GM18867 (cell line): ENCODE data around the gene CCDC136.

Experiments used
- ATAC-seq: cut with Tn5 transposase; IDR thresholded peaks from one replicate; pipeline ENCODE4 v1.9.1; 2021; ENCODE audit warnings: mild to moderate bottlenecking, moderate library complexity; ENCODE audit not compliant: unreplicated experiment

CCDC136 gene

GRCh38 chr7:128831178-128831993 lies 39.6 kb downstream of the CCDC136 start:
- ATAC-seq: no peak

DNA sequence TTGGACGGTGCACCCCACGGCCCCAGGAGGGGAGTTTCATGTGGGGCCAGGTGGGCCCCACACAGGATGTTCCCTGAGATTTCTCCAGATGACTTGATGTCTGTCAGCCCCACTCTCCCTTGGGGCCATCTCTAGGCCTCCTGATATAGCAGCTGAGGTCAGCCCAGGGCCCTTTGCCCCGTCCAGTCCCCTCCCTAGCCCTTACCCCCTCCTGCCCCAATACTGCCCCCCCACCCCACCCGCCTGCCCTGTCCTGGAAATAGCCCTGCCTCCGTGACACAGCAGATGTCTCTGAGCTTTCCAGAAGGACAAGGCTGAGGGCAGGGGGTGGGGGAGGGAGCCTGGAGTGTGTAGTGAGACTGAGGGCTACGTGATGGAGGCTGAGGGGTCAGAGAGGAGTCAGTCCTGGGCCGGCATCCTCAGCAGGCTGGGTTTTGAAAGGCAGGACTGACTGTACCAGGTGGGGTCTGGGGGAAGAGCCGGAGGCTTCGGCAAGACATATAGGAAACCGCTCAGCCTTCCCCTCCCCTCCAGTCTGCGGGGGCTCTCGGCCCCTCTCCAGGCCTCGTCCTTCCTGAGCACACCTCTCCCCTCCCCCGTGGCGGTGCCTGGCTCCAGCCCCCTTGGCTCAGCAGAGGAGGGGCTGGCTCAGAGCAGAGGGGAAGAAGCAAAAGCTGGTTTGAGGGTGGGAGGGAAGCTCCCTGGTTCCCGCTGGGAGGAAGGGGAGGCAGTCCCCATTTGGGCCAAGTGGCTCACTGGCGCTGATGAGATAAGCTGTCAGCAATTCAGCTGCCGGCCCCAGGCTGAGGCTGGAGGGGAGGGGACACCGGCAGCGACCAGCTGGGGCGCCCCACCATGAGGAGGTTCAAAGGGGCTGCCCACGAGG lies 40.5 kb downstream of the CCDC136 start:
- no peak for ATAC-seq

DNA sequence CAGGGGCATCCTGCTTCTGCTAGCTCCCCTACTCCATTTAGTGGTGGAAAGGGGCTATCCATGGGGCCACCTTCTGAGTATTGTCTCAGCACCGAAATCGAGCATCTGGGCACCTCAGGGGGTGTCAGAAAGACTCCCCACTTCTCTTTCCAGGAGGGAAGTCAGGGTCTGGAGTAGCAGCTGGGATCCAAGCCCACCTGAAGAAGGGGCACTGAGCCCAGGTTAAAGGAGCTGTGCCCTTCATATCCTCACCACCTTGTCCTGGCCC lies 41.0 kb downstream of the CCDC136 start:
- no peak for ATAC-seq

- ATAC-seq: no peak
These were observed 41.6 kb downstream of the CCDC136 start for GRCh38 chr7:128833148-128833945.

- no peak for ATAC-seq
These were observed 42.2 kb downstream of the CCDC136 start for GRCh38 chr7:128833946-128834325.

- no peak for ATAC-seq
These were observed 43.5 kb downstream of the CCDC136 start for GRCh38 chr7:128835231-128835751.

- no peak for ATAC-seq
These were observed 44.2 kb downstream of the CCDC136 start for GRCh38 chr7:128835790-128836641.

- ATAC-seq: no peak
These were observed 45.1 kb downstream of the CCDC136 start for GRCh38 chr7:128836729-128837348.

GRCh38 chr7:128837521-128837921 lies 45.8 kb downstream of the CCDC136 start:
- no peak for ATAC-seq

- ATAC-seq: no peak
These were observed 46.5 kb downstream of the CCDC136 start for GRCh38 chr7:128838109-128838779.

DNA sequence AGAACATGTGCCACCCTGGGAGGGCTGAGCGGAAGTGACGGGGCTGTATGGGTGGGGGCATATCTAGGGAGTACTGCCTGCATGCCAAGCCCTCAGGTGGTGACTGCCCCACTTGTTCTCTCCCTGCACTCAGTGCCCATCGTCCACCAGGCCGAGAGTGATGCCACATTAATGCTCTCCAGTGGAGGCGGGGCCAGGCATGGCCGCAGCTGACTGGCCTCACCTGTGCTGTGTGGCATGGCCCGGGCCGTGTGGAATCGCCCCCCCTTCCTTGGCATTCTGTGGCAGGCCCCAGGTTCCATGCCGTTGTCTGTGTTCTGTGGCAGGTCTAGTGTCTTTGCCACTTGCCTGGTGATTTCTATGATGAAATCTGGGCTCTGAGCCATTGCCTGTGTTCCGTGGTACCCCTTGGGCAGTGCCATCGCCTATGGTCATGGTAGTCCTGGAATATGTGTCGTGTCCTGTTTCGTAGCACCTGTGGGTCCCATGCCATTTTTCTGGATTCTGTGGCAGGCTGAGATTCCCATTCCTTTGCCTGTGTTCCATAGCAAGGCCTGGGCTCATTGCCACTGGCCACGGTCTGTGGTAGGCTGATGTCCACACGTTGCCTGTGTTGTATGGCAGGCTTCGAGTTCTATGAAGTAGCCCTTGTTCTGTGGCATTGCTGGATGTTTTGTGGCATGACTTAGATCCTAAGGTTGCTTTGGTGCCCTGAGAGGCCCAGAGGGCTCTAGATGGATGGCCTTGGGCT lies 47.4 kb downstream of the CCDC136 start:
- ATAC-seq: no peak

DNA sequence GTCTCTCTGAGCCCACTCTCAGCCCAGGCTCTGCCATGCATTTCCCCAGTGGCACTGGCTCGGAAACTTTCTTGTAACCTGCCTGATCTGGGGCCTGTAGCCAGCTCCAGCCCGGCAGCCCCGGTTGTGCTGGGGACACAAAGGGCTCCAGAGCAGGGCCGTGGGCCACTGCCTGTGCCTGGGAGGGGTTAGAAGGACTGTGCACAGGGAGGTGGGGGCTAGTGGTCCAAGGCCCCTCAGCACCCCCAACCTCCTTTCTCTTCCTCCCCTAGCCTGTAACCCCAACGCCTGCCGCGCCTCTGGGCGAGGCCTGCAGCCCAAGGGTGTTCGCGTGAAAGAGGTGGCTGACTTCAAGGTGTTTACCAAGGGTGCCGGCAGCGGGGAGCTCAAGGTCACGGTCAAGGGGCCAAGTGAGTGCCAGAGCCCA lies 48.0 kb downstream of the CCDC136 start:
- no peak for ATAC-seq

DNA sequence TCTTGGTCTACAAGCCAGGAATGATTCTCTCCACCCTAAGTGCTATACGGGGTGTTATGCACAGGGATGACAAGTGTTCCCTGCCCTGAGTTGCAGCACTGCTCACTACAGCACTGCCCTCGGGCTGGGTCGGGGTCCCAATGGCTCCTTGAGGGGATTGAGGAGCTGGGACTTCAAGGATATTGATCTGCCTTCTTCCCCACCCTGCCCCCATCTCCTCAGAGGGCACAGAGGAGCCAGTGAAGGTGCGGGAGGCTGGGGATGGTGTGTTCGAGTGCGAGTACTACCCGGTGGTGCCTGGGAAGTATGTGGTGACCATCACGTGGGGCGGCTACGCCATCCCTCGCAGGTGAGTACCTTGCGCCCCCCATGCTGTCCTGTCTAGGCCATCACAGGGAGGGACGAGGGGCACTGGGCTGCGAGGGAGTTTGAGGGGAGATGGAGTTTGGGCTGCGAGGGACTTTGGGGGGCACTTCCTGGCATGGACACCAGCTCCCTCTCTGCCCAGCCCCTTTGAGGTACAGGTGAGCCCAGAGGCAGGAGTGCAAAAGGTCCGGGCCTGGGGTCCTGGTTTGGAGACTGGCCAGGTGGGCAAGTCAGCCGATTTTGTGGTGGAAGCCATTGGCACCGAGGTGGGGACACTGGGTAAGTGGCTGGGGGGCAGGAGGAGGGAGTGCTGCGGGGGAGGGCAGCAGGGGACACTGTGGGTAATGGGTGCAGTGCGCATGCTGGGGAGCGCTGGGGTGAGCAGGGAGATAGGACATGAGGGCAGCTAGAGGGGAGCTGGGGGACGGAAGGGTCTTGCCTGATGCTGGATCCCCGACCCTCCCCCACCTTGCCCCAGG lies 48.8 kb downstream of the CCDC136 start:
- no peak for ATAC-seq

DNA sequence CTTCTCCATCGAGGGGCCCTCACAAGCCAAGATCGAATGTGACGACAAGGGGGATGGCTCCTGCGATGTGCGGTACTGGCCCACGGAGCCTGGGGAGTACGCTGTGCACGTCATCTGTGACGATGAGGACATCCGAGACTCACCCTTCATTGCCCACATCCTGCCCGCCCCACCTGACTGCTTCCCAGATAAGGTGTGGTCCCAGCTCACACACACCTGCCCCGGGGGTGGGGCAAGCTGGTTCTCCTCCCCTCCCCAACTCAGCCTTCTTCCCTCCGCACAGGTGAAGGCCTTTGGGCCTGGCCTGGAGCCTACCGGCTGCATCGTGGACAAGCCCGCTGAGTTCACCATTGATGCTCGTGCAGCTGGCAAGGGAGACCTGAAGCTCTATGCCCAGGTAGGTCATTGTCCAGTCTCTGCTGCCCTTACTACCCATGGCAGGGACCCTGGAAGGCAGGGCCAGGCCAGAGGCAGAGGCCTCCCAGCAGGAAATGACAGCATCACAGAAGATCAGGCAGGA lies 49.5 kb downstream of the CCDC136 start:
- no peak for ATAC-seq

DNA sequence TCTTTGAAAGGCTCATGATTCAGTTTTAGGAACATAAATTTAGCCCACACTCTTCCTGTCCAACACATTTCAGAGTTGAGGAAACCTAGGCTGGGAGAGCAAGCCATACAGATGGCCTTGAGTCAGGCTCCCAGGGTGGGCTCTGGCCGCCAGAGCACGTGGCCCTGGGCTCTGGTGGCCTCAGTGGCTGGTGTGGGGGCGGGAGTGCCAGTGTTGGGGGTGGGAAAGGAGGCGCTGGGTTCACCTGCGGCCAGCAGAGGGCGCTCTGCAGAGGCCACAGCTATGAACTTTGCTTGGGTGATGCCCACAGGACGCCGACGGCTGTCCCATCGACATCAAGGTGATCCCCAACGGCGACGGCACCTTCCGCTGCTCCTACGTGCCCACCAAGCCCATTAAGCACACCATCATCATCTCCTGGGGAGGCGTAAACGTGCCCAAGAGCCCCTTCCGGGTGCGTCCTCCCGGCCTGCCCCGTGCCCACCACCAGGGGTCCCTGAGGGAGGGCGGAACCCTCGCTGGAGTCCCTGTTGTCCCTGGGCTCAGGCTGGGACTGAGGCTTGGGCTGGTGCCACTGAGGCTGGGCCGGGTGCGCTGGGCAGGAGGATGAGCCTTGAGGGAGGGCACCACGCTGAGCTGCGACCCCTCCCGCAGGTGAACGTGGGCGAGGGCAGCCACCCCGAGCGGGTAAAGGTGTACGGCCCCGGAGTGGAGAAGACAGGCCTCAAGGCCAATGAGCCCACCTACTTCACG lies 50.3 kb downstream of the CCDC136 start:
- no peak for ATAC-seq
